HFFc6 (cell line): ENCODE results near the gene MASP2. TPM values are rescaled to one million over a fixed set of nuclear protein-coding genes. Genes with fewer than 3 reads are reported as not detected.

Experiments
- DNase-seq: peaks from one replicate; pipeline ENCODE4 v3.0.0-alpha.2; 2018
- H3K27ac Mint-ChIP-seq: 2 replicates; pipeline ENCODE4 v1.8.0; 2020; ENCODE audit warnings: mild to moderate bottlenecking, mixed read lengths
- H3K27me3 Mint-ChIP-seq: 2 replicates; pipeline ENCODE4 v1.8.0; 2021; ENCODE audit warnings: mild to moderate bottlenecking, moderate library complexity, mixed read lengths; ENCODE audit not compliant: insufficient read depth
- H3K36me3 Mint-ChIP-seq: 2 replicates; pipeline ENCODE4 v1.8.0; 2021; ENCODE audit warnings: low read depth, mixed read lengths
- H3K4me1 Mint-ChIP-seq: 2 replicates; pipeline ENCODE4 v1.8.0; 2020; ENCODE audit warnings: low read depth, mixed read lengths
- H3K4me3 Mint-ChIP-seq: 2 replicates; pipeline ENCODE4 v1.8.0; 2020; ENCODE audit warnings: mild to moderate bottlenecking, moderate library complexity, mixed read lengths
- H3K9me3 Mint-ChIP-seq: 2 replicates; pipeline ENCODE4 v1.8.0; 2020; ENCODE audit warnings: mild to moderate bottlenecking, mixed read lengths
- total RNA-seq, 6 experiments: library from RNA; stranded (reverse); fragmentation: NEBNext Ultra II Directional; extraction: Animal tissue kit (Norgen Biotek cat#: 25700); gene quantifications; 2 replicates in 1 of 6; 3 replicates in 5 of 6; pipeline ENCODE4 v1.2.3, GENCODE V29; 2021
- TF ChIP-seq, protein P1 (sequence below): fragments of 200-600 bp; sonication (generic); IDR thresholded peaks from 2 replicates; pipeline ENCODE4 v1.5.0; 2021; ENCODE audit warnings: antibody characterized with exemption, mild to moderate bottlenecking

Gene MASP2
- total RNA-seq, 6 experiments from 2014 or later: 0.12 TPM; not detected in 5

DNA sequence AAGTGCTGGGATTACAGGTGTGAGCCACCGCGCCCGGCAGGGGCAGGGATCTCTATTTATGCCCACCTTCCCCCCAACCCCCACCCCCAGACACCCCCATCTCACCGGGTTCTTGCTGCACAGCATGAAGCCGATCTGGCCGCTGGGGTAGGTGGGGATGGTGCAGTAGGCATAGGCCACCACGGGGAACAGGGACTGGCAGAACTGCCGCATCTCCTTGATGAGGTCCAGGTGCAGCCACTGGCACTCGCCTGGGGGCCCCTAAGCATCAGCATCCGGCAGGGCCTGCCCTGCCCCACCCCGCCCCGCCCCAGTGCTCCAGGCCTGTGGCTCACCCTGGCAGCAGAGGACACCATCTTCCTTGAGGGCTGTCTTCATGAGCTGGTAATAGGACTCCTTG lies 8.6 kb upstream of the MASP2 start:
- no peak overlapping the region for H3K4me3 Mint-ChIP-seq
- H3K4me1 Mint-ChIP-seq: peaks cover 7% of the 10 kb centered on the region
- no peak overlapping the region for H3K27ac Mint-ChIP-seq
- H3K27me3 Mint-ChIP-seq: peaks cover 4% of the 10 kb centered on the region
- no peaks in the 10 kb centered on the region for H3K9me3 Mint-ChIP-seq
- H3K36me3 Mint-ChIP-seq: peaks cover 16% of the 10 kb centered on the region
- TF ChIP-seq, protein P1, sequence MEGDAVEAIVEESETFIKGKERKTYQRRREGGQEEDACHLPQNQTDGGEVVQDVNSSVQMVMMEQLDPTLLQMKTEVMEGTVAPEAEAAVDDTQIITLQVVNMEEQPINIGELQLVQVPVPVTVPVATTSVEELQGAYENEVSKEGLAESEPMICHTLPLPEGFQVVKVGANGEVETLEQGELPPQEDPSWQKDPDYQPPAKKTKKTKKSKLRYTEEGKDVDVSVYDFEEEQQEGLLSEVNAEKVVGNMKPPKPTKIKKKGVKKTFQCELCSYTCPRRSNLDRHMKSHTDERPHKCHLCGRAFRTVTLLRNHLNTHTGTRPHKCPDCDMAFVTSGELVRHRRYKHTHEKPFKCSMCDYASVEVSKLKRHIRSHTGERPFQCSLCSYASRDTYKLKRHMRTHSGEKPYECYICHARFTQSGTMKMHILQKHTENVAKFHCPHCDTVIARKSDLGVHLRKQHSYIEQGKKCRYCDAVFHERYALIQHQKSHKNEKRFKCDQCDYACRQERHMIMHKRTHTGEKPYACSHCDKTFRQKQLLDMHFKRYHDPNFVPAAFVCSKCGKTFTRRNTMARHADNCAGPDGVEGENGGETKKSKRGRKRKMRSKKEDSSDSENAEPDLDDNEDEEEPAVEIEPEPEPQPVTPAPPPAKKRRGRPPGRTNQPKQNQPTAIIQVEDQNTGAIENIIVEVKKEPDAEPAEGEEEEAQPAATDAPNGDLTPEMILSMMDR: no peak
- DNase-seq: no peak

DNA sequence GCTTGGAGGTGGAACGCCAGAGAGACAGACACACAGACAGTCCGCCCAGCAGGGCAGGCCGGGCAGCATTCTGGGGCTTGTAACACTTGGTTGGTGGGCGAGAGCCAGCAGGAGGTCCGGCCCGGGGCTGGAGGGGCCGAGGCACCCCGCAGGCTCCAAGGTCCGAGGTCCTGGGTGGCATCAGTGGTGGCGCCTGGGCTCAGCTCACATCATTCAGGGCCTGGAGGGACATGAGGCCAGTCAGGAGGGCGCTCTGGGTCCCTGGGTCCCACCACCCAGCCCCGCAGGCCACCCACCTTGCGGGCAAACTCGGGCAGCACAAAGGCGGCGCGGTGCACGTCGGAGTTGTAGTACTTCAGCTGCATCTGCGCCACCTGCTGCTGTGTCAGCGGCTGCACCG lies 7.6 kb upstream of the MASP2 start:
- DNase-seq: no peak
- Mint-ChIP-seq H3K9me3 (no peaks in the 10 kb centered on the region), H3K36me3 (peaks cover 16% of the 10 kb centered on the region), H3K27me3 (peaks cover 4% of the 10 kb centered on the region), H3K4me3 (no peak overlapping the region), H3K27ac (no peak overlapping the region), H3K4me1 (peaks cover 4% of the 10 kb centered on the region; the same call in 1 of the 2 replicates)
- TF ChIP-seq, protein P1: no peak

DNA sequence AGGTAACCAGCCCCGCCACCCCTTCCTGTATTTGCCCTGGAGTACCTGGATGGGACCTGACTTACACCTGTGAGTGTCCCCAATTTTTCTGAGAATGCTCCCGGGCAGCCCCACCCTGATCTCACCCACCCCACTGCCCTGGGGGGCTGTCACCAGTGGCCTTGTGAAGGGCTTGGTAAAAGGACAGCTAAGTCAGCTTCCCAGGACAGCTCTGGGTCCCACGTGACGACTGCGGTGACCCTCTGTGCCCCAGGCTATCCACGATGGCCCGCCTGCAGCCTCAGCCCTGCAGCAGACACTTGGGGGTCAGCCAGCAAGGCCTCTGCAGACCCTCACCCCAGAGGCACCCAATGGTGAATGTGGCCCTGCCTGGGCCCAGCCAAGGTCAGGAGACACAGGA lies 7.1 kb upstream of the MASP2 start:
- Mint-ChIP-seq H3K9me3 (no peaks in the 10 kb centered on the region), H3K4me1 (peaks cover 4% of the 10 kb centered on the region; the same call in 1 of the 2 replicates), H3K27me3 (peaks cover 4% of the 10 kb centered on the region), H3K4me3 (no peak overlapping the region), H3K27ac (no peak overlapping the region), H3K36me3 (peaks cover 14% of the 10 kb centered on the region)
- no peak for DNase-seq
- TF ChIP-seq, protein P1: no peak

DNA sequence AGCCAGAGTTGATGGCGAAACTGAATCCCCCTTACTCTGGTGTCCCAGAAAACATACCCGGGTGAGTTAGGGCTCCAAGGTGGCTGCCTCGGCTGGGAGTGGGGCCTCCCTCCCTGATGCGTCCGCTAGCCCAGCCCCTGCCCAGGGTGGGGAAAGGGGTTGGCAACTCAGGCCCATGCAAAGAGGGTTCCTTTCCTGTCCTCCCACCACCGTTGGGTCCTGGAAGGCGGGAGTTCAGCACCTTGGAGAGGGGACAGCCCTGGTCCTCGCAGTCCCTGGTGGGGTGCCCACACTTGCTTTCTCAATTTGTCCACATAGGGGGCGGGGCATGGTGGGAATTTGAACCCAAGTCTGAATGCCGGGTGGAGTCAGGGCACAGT lies 6.7 kb upstream of the MASP2 start:
- peaks cover 4% of the 10 kb centered on the region; the same call in 1 of the 2 replicates for H3K4me1 Mint-ChIP-seq
- H3K4me3 Mint-ChIP-seq: no peak overlapping the region
- TF ChIP-seq, protein P1: no peak
- peaks cover 10% of the 10 kb centered on the region for H3K36me3 Mint-ChIP-seq
- no peak overlapping the region for H3K27ac Mint-ChIP-seq
- DNase-seq: peak; percentile 15
- H3K9me3 Mint-ChIP-seq: no peaks in the 10 kb centered on the region
- peaks cover 4% of the 10 kb centered on the region for H3K27me3 Mint-ChIP-seq

DNA sequence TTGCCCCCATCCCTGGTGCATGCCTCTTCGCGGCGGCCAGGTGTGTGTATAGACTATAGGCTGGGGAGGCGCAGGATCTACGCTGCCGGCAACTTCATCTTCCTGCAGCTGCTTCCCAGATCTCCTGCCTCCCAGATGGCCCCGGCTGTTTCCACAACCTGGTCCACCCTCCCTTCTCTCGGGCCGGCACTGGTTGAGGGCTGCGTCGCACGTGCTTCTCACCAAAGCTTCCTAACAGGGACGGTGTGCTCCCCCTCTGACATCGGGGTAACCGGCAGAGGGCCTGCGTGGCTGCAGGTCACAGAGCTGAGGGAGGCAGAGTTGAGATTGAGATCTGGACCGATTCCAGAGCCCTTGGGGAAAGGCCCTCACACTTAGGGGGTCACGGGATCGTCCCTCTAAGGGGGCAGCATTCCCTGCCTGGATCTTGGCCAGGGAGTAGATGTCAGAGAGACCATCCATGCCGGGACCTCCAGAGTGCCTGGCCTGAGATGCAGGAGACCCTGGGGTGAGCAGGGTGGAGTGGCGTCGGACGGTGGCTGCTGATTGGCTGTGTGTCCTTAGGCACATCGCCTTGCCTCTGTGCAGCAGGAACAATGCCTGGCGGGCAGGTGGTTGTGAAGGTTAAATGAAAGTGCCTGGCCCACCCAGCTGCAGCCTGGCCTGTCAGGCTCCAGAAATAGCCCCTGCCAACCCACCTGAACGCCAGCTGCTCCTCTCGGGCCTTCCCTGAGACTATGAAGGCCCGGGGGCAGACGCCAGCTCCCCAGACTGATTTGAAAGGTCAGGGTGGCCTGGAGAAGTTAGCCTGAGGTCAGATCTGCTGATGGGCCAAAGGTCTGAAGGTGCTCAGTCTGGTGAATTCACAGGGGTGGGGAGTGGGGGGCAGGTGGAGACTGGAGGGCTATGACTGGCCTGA lies 6.1 kb upstream of the MASP2 start:
- TF ChIP-seq, protein P1: no peak
- no peak overlapping the region for H3K4me3 Mint-ChIP-seq
- DNase-seq: no peak
- H3K9me3 Mint-ChIP-seq: no peaks in the 10 kb centered on the region
- H3K36me3 Mint-ChIP-seq: peaks cover 5% of the 10 kb centered on the region
- H3K4me1 Mint-ChIP-seq: peaks cover 4% of the 10 kb centered on the region; the same call in 1 of the 2 replicates
- H3K27ac Mint-ChIP-seq: no peak overlapping the region
- peaks cover 4% of the 10 kb centered on the region for H3K27me3 Mint-ChIP-seq
